Measurements from ENCODE around the gene RAB10. TPM values are rescaled to one million over a fixed set of nuclear protein-coding genes. Genes with fewer than 3 reads are reported as not detected.

The RAB10 gene
- total and polyA plus RNA-seq, 2 of the 13 experiments (the other 11 are each of a cell fraction or from before 2014, with no cell fraction given) = 48.2 to 120 TPM

DNA sequence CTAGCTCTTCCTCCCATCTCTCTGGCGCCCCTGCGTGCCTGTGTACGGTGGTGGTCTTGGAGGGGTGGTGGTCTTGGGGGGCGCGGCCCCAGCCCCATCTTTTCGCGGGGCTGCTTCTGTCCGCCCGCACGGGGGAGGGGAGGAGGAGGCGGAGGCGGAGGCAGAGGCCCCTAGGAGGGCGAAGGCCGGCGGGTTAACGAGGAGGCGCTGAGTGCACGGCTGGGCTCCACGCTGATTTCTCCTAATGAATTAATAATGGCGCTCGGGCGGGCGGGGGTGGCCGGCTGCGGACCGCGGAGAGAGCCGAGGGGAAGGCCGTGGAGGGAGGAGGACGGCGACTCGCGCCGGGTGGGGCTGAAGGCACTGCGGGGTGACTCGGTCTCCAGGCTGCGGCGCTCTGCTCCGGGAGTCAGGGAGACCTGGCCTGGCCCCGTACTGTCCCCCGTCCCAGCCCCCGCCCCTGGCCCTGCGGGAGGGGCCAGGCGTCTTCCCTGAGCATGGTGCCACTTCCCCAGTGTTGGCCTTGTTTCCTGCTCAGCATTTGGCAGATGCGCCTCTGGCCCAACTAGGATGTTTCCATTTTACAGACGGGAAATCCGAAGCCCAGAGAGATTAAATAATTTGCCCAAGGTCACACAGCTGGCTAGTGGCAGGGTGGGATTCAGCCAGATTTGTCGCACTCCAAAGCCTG lies 145.0 kb downstream of the RAB10 start (continued):
- TF ChIP-seq NR0B2 (CRISPR knock-in tag; IDR thresholded peaks at IDR 0.05) (no peak), SOX6 (IDR thresholded peaks at IDR 0.05) (no peak), SOX6 (CRISPR knock-in tag; IDR thresholded peaks at IDR 0.05) (0 out of 2 replicates have a peak, but pooled peaks have one; percentile 18), ZNF883 (CRISPR knock-in tag; IDR thresholded peaks at IDR 0.05; ENCODE audit: not compliant biosample characterization) (no peak), PPARG (CRISPR knock-in tag; conservative IDR thresholded peaks at IDR 0.05) (no peak), ATM (IDR thresholded peaks at IDR 0.05; ENCODE audit: borderline replicate concordance) (no peak)

- POLR2A ChIA-PET = no interaction called here
- H2AFZ ChIP-seq (ENCODE audit: low read length) = no peak overlapping the region
- H3K4me3 ChIP-seq (replicated peaks in 1 of 3; ENCODE audit: insufficient read depth in 1 of 3, low read depth in 2 of 3, low read length in 3 of 3) = peak overlapping the region in 2 of 3 experiments; percentile 40 to 74; a peak in 3 of 6 replicates
- H3K4me1 ChIP-seq (ENCODE audit: insufficient read depth, low read length) = peaks cover 26% of the 10 kb centered on the region
- no peaks in the 10 kb centered on the region for H4K20me1 ChIP-seq (ENCODE audit: insufficient read depth, low read length)
- intact Hi-C loops (cut with micrococcal nuclease; ENCODE audit: unreplicated experiment) = no loop called here
- FAIRE-seq (no peak), ATAC-seq (peak; percentile 2; the same call in 1 of the 3 replicates), DNase-seq (ENCODE audit: low spot score) (no peak)
- no peak overlapping the region; the same call in 1 of the 2 replicates for H3K9ac ChIP-seq (ENCODE audit: insufficient read depth, low read depth, low read length)
- peaks cover 12 to 58% of the 10 kb centered on the region in 2 experiments; a peak in 4 of 5 replicates for H3K27me3 ChIP-seq (ENCODE audit: control insufficient read depth in 1 of 2, insufficient read depth in 2 of 2, low read length in 2 of 2)
- in situ Hi-C loops (cut with HindIII; ENCODE audit: extremely low pct_ligation_motif_present, low pct_unique_long_range_greater_than_20kb) = no loop called here
- H3K79me2 ChIP-seq (ENCODE audit: insufficient read depth, low read length) = no peaks in the 10 kb centered on the region
- no peaks in the 10 kb centered on the region for H3K36me3 ChIP-seq (replicated peaks in 1 of 2; ENCODE audit: control insufficient read depth in 1 of 2, insufficient read depth in 2 of 2, low read length in 2 of 2)
- TF ChIP-seq U2AF1 (optimal IDR thresholded peaks at IDR 0.05; ENCODE audit: low read depth, low read length) (no peak), GFI1 (CRISPR knock-in tag; IDR thresholded peaks at IDR 0.05; ENCODE audit: borderline replicate concordance) (no peak), HIC2 (CRISPR knock-in tag; IDR thresholded peaks at IDR 0.05; ENCODE audit: low read depth) (no peak), HNRNPUL1 (IDR thresholded peaks at IDR 0.05; ENCODE audit: low read depth, low read length) (no peak), XRCC5 (optimal IDR thresholded peaks at IDR 0.05; ENCODE audit: low read length) (no peak)
- TF ChIP-seq, protein P1, sequence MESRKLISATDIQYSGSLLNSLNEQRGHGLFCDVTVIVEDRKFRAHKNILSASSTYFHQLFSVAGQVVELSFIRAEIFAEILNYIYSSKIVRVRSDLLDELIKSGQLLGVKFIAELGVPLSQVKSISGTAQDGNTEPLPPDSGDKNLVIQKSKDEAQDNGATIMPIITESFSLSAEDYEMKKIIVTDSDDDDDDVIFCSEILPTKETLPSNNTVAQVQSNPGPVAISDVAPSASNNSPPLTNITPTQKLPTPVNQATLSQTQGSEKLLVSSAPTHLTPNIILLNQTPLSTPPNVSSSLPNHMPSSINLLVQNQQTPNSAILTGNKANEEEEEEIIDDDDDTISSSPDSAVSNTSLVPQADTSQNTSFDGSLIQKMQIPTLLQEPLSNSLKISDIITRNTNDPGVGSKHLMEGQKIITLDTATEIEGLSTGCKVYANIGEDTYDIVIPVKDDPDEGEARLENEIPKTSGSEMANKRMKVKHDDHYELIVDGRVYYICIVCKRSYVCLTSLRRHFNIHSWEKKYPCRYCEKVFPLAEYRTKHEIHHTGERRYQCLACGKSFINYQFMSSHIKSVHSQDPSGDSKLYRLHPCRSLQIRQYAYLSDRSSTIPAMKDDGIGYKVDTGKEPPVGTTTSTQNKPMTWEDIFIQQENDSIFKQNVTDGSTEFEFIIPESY (CRISPR knock-in tag; IDR thresholded peaks at IDR 0.05) = 0 out of 2 replicates have a peak, but pooled peaks have one; percentile 43
- WGBS (ENCODE audit: low lambda C conversion rate) = 50% methylated on average over 9 of the region's 12 CpGs
- peak overlapping the region; percentile 90 for H3K4me2 ChIP-seq (ENCODE audit: low read depth, low read length)
- no peaks in the 10 kb centered on the region for H3K9me3 ChIP-seq (ENCODE audit: low read length)
- no TSS peak for BruUV-seq (replicated peaks)
- CTCF ChIA-PET (ENCODE audit: low intra/inter-chr PET ratio, low total read pairs) = no interaction called here
- H3K27ac ChIP-seq (ENCODE audit: extremely low read length, insufficient read depth, low read length) = no peak overlapping the region
These were observed 145.6 kb downstream of the RAB10 start for GRCh38 chr2:26179446-26179913.

All from HepG2 (cell line).